Lower leg skin (tissue), 3 donors: ENCODE data around the gene RPL38.

Source experiments
- POLR2A ChIP-seq, 2 donors: fragments of 450-650 bp; IDR thresholded peaks; one replicate each; pipeline ENCODE4 v1.6.1; 2016 to 2017; ENCODE audit warnings: antibody characterized with exemption in 2 of 2, mild to moderate bottlenecking in 1 of 2, moderate library complexity in 1 of 2
- TF ChIP-seq, protein P1 (sequence below), 3 donors: fragments of 450-650 bp; IDR thresholded peaks; one replicate each; pipeline ENCODE4 v1.5.1; 2016; ENCODE audit warnings: antibody characterized with exemption in 3 of 3, mild to moderate bottlenecking in 3 of 3, moderate library complexity in 2 of 3

DNA sequence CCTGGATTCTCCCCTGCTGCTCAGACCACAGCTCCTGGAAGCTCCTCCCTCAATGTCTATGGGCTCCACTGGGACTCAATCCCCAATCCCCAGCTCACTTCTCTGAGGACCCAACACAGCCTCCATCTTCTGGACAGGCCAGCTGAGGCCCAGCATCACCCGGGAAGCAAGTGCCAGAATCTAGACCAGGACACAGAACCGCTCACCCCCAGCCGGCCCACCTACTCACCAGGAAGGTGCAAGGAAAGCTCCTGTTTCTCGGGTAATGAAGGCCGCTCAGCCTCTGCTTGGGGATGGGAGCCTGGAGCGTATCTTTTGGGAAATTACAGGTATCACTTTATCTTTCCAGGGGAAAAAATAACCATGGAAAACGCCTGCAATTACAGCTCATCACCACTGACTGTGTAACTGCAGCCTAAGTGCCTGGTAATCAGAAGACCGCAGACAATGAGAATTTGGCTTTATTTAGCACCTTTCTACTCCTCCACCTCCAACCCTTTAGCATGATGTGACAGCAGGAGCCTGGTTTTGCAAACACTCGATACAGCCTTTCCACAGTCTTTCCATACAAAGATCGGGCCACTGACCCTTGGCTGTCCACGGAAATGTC is 49.6 kb upstream of the RPL38 start:
- TF ChIP-seq, protein P1, sequence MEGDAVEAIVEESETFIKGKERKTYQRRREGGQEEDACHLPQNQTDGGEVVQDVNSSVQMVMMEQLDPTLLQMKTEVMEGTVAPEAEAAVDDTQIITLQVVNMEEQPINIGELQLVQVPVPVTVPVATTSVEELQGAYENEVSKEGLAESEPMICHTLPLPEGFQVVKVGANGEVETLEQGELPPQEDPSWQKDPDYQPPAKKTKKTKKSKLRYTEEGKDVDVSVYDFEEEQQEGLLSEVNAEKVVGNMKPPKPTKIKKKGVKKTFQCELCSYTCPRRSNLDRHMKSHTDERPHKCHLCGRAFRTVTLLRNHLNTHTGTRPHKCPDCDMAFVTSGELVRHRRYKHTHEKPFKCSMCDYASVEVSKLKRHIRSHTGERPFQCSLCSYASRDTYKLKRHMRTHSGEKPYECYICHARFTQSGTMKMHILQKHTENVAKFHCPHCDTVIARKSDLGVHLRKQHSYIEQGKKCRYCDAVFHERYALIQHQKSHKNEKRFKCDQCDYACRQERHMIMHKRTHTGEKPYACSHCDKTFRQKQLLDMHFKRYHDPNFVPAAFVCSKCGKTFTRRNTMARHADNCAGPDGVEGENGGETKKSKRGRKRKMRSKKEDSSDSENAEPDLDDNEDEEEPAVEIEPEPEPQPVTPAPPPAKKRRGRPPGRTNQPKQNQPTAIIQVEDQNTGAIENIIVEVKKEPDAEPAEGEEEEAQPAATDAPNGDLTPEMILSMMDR (IDR thresholded peaks at IDR 0.05), result no peak
- no peak for TF ChIP-seq POLR2A (IDR thresholded peaks at IDR 0.05)
